Sigmoid colon (tissue), 4 donors: Measurements from ENCODE around the gene SCAMP2.

Source experiments
- EP300 ChIP-seq, 4 donors: sonication (generic); formaldehyde crosslinking; IDR thresholded peaks; one replicate each; pipeline ENCODE4 v1.6.1; 2017; ENCODE audit warnings: antibody characterized with exemption in 4 of 4
- POLR2A ChIP-seq, 2 donors: fragments of 450-650 bp; IDR thresholded peaks; one replicate each; pipeline ENCODE4 v1.6.1; 2016; ENCODE audit warnings: antibody characterized with exemption in 2 of 2, mild to moderate bottlenecking in 2 of 2, moderate library complexity in 2 of 2
- POLR2AphosphoS5 ChIP-seq, 4 donors: sonication (generic); formaldehyde crosslinking; IDR thresholded peaks; one replicate each; pipeline ENCODE4 v1.6.1; 2017; ENCODE audit warnings: antibody characterized with exemption in 4 of 4
- TF ChIP-seq, protein P1 (sequence below), 4 experiments: fragments of 450-650 bp in 3 of 4; fragments of 200-600 bp in 1 of 4; IDR thresholded peaks; one replicate each; pipeline ENCODE4 v1.5.1; 2016 to 2019; ENCODE audit warnings: antibody characterized with exemption in 4 of 4, mild to moderate bottlenecking in 3 of 4, moderate library complexity in 2 of 4

DNA sequence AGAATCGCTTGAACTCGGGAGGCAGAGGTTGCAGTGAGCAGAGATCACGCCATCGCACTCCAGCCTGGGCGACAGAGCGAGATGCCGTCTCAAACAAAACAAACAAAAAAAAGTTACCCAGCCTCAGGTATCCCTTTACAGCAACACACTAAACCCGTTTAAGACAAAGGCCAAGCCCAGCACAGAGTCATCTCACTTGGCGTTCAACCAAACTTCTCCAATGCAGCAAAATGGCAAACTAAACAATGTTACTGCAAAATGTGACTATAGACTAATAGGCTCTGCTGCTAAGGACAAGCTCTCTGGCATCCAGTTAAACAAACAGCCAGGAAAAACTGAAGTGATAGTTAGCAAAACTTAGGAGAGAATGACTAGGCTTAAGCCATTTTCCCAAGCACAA, 39.9 kb upstream of the SCAMP2 start:
- TF ChIP-seq, protein P1, sequence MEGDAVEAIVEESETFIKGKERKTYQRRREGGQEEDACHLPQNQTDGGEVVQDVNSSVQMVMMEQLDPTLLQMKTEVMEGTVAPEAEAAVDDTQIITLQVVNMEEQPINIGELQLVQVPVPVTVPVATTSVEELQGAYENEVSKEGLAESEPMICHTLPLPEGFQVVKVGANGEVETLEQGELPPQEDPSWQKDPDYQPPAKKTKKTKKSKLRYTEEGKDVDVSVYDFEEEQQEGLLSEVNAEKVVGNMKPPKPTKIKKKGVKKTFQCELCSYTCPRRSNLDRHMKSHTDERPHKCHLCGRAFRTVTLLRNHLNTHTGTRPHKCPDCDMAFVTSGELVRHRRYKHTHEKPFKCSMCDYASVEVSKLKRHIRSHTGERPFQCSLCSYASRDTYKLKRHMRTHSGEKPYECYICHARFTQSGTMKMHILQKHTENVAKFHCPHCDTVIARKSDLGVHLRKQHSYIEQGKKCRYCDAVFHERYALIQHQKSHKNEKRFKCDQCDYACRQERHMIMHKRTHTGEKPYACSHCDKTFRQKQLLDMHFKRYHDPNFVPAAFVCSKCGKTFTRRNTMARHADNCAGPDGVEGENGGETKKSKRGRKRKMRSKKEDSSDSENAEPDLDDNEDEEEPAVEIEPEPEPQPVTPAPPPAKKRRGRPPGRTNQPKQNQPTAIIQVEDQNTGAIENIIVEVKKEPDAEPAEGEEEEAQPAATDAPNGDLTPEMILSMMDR (IDR thresholded peaks at IDR 0.05): no peak
- no peak for TF ChIP-seq POLR2A (IDR thresholded peaks at IDR 0.05)
- TF ChIP-seq POLR2AphosphoS5 (IDR thresholded peaks at IDR 0.05): no peak
- no peak for TF ChIP-seq EP300 (IDR thresholded peaks at IDR 0.05)
